Fibroblast of peridontal ligament (primary cell): Measurements from ENCODE around the gene ZNF892.
"Not testable (repeated sequence)": the region's sequence is repeated elsewhere in the genome, so short reads cannot be mapped to it uniquely, and the experiment has no call there.

Experiments used
- DNase-seq: peaks from one replicate; pipeline ENCODE4 v3.0.0-alpha.2; 2010; ENCODE audit errors: extremely low read depth

ZNF892 gene

GRCh38 chr2:95225658-95226057 is 18.3 kb downstream of the ZNF892 start:
- DNase-seq, result no peak

DNA sequence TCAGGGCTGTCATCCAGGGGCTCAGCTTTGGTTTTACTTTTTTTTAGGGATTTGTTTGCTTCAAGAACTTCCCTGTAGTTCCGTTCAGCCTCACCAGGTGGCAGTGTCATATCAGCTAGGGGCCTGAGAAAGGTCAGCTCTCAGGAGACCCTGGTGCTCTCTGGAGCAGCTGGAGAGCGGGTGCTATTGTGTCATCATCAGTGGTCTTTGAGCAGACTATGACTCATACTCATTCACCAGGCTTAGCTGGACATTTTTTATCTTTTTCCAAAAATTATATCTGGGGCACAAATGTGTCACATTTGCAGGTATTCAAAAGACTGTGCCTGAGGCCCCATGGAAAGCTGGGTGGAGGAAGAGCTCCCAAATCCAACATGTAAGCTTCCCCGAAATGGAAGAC is 24.4 kb downstream of the ZNF892 start:
- peak; percentile 48 for DNase-seq

GRCh38 chr2:95232232-95232631 is 24.9 kb downstream of the ZNF892 start:
- DNase-seq, result no peak

- DNase-seq, result no peak
These were observed 27.0 kb downstream of the ZNF892 start for GRCh38 chr2:95234286-95234785.

GRCh38 chr2:95234816-95235215 is 27.5 kb downstream of the ZNF892 start:
- DNase-seq, result no peak

- no peak for DNase-seq
These were observed 30.8 kb downstream of the ZNF892 start for GRCh38 chr2:95238131-95238530.

DNA sequence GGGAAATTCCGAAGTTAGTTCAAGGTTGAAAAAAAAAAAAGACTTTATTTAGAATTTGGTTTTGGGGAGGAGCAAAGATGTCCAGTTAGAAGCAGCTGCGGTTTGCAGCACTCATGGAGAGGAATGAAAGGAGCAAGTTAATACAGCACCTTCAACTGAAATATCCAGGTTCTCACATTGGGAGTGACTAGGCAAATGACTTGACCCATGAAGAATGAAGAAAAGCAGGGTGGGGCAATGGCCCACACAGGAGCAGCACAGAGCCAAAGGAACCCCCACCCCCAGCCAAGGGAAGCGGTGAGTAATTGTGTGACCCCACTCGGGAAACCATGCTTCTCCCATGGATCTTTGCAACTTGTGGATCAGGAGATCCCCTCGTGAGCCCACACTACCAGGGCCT is 32.8 kb downstream of the ZNF892 start:
- DNase-seq, result no peak

GRCh38 chr2:95240556-95240955 is 33.2 kb downstream of the ZNF892 start:
- DNase-seq, result no peak

DNA sequence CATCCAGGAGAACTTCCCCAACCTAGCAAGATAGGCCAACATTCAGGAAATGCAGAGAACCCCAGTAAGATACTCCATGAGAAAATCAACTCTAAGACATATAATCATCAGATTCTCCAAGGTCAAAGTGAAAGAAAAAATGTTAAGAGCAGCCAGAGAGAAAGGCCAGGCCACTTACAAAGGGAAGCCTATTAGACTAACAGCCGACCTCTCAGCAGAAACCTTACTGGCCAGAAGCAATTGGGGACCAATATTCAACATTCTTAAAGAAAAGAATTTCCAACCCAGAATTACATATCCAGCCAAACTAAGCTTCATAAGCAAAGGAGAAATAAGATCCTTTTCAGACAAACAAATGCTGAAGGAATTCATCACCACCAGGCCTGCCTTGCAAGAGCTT is 34.8 kb downstream of the ZNF892 start:
- DNase-seq, result not testable (repeated sequence)
